LNCAP (cell line): ENCODE measurements around the gene JUP.

ENCODE experiments used
- CTCF ChIP-seq: fragments of 450-650 bp; IDR thresholded peaks from 2 replicates; pipeline ENCODE4 v1.5.1; 2017; ENCODE audit warnings: mild to moderate bottlenecking

JUP gene

GRCh38 chr17:41766135-41766534 lies 20.4 kb downstream of the JUP start:
- TF ChIP-seq CTCF: no peak

GRCh38 chr17:41763327-41763726 lies 23.2 kb downstream of the JUP start:
- no peak for TF ChIP-seq CTCF

GRCh38 chr17:41762841-41763240 lies 23.7 kb downstream of the JUP start:
- no peak for TF ChIP-seq CTCF

DNA sequence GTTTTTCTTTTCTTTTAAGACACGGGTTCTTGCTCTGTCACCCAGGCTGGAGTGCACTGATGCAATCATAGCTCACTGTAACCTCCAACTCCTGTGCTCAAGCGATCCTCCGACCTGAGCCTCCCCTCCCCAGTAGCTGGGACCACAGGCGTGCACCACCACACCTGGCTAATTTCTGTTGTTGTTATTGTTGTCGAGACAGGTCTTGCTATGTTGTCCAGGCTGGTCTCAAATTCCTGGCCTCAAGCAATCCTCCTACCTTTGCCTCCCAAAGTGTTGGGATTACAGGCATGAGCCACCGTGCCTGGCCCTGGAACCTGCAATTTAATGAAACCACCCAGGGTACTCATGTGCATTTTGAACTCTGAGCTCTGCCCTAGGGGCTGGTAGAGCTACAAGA lies 24.1 kb downstream of the JUP start:
- no peak for TF ChIP-seq CTCF

DNA sequence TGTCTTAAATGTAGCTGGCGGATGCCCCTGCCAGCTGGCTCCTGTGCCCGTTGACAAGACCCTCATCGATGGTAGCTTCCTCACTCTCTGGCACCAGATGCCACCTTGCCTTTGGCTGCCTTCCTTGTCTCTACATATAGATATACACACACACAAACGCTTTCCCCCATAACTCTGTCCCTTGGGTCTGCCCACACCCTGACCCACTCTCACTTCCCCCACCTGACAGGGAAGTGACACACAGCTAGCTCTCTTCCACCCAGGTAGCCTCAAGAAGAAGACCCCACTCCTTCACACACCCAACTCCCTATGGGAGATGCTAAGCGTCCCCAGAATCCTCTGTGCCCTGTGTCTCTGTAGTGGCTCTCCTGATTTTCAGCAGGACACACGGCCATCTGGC lies 25.6 kb downstream of the JUP start:
- no peak for TF ChIP-seq CTCF

DNA sequence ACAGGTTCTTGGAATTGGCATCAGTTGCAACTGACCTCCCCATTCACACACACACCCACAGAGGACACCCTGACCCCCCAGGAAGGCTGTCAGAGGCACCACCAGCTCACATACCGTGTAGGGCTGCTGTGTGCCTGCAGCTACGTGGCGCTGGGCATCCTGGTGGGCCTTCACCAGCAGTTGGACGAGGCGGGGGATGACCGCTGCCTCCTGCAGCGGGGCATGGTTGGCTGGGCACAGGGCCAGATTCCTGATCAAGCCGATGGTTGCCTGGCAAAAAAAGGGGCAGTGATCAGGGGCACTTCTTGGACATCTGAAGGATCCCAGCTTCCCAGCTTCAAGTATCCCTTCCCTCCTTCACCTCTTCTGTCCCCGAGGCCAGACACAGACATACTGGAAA lies 27.9 kb downstream of the JUP start:
- no peak for TF ChIP-seq CTCF

DNA sequence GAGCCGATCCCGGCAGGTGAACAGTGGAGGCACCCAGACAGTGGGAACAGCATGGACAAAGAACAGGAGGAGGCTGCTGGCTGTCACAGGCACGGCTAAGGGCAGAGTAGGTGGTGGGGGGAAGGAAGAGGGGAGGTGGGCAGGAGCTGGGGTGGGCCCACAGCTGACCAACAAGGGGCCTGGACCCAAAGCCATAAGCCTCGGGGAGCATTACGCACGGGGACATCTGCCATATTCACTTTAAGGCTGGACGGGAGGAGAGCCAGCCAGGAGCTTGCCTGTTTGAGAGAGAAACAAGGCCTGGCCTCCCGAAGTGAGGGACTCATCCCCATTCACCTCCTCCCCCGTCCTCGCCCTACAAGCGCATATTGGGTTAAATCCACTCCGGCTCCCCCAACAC lies 32.4 kb downstream of the JUP start:
- TF ChIP-seq CTCF: no peak

DNA sequence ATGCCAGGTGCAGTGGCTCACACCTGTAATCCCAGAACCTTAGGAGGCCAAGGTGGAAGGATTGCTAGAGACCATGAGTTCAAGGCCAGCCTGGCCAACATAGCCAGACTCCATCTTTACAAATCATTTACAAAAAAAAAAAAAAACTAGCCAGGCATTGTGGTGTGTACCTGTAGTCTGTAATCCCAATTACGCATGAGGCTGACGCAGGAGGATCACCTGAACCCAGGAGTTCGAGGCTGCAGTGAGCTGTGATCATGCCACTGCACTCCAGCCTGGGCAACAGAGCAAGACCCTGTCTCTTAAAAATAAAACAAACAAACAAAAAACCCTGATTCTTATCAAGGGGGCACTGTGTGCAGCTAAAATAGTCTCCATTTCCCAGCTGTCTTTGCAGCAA lies 35.2 kb downstream of the JUP start:
- TF ChIP-seq CTCF: no peak
